Kasumi-1 (cell line): ENCODE results near the gene MGRN1.

Source experiments
- DNase-seq, 2 experiments: peaks; one replicate each; lab custom pipeline; 2025; lab: John Stamatoyannopoulos, UW

The MGRN1 gene

DNA sequence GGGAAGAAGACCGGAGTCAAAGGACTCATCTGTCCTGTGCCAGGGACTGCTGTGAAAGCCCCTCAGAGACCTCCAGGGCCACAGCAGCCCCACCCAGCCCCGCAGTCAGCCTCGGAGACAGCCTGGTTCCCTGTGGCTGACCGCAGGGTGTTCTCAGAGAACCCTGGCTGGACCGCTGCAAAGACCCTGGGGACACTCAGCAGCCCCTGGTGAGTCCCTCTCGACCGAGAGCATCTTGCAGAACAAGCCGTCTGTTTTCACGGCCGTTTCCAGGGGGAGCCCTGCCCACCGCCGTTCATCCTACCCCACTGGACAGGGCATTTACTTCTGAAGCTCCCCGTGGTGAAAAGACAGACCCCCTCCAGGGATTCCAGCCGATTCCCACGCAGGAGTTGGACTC is 20.2 kb upstream of the MGRN1 start:
- no peak for DNase-seq

DNA sequence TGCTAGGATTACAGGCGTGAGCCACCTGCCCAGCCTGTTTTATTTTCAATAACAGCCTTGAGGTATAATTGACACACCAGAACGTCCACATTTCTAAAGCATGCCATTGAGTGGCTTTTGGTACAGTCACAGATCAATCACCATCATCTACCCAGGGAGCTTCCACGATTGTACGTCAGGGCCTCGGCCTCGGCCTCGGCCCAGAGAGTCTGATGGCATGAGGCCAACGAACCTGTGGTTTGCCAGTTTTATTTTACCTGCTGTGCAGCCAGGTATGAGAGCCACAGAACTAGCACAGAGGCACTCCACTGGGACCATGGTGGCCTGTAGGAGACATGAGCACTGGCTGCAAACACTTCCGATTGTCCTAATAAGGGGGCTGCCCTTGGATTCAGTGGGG is 18.3 kb upstream of the MGRN1 start:
- no peak for DNase-seq

- DNase-seq: no peak
These were observed 16.6 kb upstream of the MGRN1 start for GRCh38 chr16:4607841-4608703.

GRCh38 chr16:4608704-4608980 is 16.0 kb upstream of the MGRN1 start:
- no peak for DNase-seq

DNA sequence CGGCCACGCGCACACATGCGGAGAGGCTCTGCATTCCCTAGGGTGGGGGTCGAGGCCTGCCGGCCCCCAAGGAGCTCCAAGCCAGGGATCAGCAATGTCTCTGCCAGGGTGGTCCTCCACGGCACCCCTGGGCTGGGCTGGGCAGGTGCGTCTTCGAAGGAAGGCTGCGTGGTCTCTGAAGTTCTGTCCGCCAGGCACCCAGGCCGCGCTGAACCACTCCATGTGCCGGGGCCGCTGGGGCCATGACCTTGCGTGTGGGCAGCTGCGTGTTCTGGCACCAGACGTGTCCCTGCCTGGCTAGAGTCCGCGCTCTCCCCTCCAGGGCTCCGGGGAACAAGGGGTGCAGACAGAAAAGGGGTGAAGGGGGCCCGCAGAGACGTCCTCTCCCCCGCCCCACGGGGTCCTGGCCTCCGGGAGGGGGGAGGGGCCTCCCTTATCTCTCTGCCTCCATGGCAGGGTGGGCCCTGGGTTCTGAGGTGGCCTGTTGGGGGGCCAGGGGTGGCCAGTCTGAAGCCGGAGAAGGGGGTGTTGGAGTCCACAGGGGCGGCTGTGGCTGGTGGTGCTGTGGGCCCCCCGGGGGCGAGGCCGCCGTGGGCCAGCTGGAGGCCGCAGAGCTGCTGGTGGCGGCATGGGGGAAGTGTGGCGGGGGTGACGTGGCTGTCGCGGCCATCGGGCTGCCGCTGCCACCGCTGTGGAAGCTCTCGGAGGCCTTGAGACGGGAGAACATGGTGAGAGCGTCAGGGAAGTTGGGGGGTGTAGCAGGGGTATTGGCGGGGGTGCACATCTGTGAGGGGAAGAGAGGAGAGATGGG is 15.2 kb upstream of the MGRN1 start:
- DNase-seq: no peak

- DNase-seq: no peak
These were observed 14.3 kb upstream of the MGRN1 start for GRCh38 chr16:4610011-4611005.

GRCh38 chr16:4611337-4612021 is 13.1 kb upstream of the MGRN1 start:
- no peak for DNase-seq

DNA sequence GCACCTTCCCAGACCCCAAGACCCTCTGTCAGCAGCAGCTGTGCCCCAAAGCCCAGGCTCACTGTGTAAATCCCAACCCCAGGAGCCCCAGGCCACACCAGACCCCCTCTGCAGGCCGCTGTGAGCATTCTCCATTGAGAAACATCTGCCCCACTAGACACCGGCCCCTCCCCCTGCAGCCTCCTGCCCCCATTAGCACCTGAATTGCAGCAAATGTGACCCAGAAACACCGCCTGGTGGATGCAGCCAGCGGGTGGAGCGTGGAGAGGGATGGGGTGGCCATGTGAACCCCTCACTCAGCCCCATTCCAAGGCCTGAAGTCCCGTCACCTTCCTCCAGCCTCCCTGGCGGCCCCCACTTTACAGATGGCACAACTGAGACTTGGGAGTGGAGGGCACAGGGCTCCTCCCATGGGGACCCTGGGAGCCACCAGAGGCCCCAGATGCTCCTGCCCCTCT is 12.1 kb upstream of the MGRN1 start:
- DNase-seq: no peak

GRCh38 chr16:4612977-4613635 is 11.5 kb upstream of the MGRN1 start:
- DNase-seq: no peak

DNA sequence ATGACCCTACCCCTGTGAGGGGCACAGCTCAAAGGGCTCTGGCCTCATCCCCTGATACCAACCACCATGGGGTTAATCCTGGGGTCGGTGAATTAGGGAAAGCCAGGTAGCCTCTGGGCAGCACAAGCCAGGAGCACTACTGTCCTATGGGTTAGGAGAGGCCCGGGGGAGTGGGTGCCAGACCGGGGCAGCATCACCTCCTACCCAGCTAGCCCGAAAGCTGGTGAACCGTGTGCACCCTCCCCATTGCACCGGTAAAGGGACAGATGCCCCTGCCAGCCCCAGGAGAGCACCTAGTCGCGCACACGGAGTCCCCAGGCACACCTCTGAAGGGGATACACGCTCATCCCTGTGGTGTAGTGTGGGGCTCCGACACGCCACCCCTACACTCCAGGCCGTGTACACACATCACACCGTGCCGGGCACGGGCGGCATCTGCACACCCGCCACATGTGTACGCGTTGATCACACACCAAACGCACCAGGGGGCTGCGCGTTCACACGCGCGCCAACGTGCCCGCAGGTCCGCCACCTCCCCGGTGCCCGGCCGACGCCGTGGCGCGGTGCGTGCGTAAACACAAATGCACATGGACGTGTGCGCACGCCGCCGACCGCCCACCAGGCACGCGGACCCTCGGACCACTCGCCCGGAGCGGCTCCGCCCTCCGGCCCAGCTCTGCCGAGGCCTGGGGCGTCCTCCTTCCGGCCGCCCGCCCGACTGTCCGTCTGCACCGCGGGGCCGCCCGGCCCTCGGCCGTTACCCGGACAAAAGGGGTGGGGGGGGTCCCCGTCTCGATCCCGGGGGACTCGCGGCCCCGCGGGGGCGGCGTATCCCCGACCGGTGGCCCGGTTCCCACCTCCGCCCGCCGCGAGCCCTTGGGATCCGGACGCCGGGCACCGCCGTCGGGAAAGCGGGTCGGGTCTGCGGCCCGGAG is 10.7 kb upstream of the MGRN1 start:
- DNase-seq: no peak

GRCh38 chr16:4614571-4615383 is 9.8 kb upstream of the MGRN1 start, which contains the start of gene UBALD1:
Gene UBALD1 (minus strand): TSS chr16:4614888. CDS start chr16:4614797, 91 bp downstream.
- DNase-seq: peak; percentile 31 to 35

- no peak for DNase-seq
These were observed 9.1 kb upstream of the MGRN1 start for GRCh38 chr16:4615384-4616046.

DNA sequence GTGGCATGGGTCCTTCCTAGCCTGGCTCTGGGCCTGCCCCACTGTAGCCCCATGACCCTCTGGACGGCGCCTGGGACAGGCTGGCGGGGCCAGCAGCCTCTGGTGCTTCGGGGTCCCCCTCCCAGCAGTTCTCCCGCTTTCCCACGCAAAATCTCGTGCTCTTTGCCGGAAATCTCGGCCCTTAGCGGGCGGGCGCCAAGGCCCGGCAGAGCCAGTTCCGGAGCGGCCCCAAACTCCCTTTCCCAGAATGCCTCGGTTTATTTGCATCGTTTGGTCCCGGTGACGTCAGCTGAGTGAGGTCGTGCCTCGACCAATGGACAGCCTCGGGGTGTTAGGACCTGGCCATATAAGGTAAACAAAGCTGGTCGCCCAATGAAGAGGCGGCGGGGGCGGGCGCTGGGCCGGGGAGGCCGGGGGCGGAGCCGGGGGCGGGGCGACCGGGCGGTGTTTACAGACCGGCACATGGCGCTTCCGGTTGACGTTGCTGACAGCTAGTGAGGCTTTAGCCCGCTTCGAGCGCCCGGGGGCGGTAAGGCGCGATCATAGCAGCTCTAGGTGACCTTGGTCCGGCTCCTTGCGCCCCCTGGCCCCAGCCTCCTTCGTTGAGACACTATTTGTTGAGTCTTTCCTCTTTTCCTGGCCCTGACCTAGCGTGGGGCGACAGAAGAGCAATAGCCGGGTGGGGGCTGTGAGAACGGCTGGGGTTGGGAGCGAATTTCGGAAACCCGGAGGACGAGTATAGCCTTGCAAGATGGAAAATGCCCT is 8.4 kb upstream of the MGRN1 start:
- peak; percentile 88 to 91 for DNase-seq

DNA sequence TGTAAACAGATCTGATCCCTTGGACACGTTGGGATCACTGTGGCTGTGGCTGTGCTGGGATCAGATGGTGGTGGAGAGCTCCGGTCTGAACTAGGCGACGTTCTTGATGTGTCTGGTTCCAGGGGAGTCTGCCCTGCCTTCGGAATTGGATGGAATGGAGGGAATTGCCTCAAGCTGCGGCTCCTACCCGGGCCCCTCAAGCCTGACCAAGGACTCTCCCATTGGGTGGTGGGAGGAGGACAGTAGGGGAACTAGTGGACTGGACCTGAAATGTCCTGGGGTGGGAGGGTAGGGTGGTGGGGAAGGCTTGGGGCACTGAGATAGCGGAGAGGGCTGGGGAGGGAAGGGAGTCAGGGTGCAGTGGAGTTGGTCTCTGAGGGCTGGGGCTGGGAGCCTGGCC is 6.7 kb upstream of the MGRN1 start:
- no peak for DNase-seq

DNA sequence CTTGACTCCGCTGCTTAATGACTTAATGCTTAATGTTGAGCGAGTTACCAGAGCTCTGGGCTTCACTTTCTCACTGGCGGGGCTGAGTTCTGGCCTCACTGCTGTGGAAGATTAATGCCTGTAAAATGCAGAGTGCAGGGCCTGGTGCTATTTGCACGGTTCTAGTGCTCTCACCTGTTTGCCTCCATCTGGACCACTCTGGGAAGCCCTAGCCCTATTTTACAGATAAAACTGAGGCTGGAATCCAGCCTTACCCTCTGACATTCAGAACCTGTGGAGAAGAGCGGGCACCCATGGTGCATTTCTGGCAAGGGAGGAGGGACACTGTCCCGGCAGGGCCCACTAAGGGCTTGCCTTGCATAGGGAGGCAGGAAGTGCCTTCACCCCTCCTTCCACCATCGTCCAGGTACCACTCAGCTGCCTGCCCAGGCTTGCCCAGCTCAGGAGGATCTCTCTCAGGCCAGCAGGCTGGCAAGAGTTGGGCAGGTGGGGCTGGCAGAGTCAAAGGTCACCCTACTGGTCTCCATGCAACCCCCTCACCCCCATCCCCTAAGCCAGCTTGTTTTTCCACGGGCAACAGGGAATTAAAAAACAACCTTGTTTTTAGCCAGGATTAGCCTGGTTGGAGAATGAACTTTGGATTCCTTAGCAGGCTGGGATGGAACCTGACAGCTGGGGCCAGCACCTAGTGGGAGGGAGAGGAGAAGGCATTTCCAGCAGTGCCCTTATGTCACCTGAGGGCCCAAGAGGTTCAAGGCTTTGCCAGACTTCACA is 5.8 kb upstream of the MGRN1 start:
- no peak for DNase-seq

- no peak for DNase-seq
These were observed 1.0 kb upstream of the MGRN1 start for GRCh38 chr16:4623593-4623992.
